Muscle of leg (tissue), 11 donors: ENCODE measurements around the gene PTRH1. TPM values are rescaled to one million over a fixed set of nuclear protein-coding genes. Genes with fewer than 3 reads are reported as not detected.

Experiments
- DNase-seq: peaks from one replicate; pipeline ENCODE4 v3.0.0; 2013
- H3K27ac ChIP-seq: one replicate; pipeline ENCODE4 v1.5.1; 2013; ENCODE audit warnings: mild to moderate bottlenecking, low read length, control low read depth
- H3K27me3 ChIP-seq: one replicate; pipeline ENCODE4 v1.6.1; 2013; ENCODE audit warnings: low read length; ENCODE audit not compliant: control insufficient read depth, insufficient read depth
- H3K36me3 ChIP-seq: one replicate; pipeline ENCODE4 v1.6.1; 2013; ENCODE audit warnings: low read length; ENCODE audit not compliant: control insufficient read depth, insufficient read depth
- H3K4me1 ChIP-seq: one replicate; pipeline ENCODE4 v1.6.1; 2013; ENCODE audit warnings: low read length; ENCODE audit not compliant: control insufficient read depth, insufficient read depth
- H3K4me3 ChIP-seq: one replicate; pipeline ENCODE4 v1.5.1; 2013; ENCODE audit warnings: low read length, control low read depth
- H3K9me3 ChIP-seq: replicated peaks from 2 replicates; pipeline ENCODE4 v1.6.1; 2013; ENCODE audit warnings: low read depth, low read length; ENCODE audit not compliant: control insufficient read depth
- WGBS: methylation state at CpG from one replicate; pipeline ENCODE4 v1.1.5; 2013; ENCODE audit warnings: missing lambda C conversion rate; ENCODE audit not compliant: insufficient coverage; 5-methylcytosine and 5-hydroxymethylcytosine counted together
- polyA plus RNA-seq, 8 donors: library from polyadenylated mRNA; unstranded; fragments of 120-200 nt; gene quantifications; one replicate each; pipeline versions ENCODE4 v1.2.1 to v1.2.3, GENCODE V29; 2013; ENCODE audit warnings: inconsistent platforms in 1 of 8, low replicate concordance in 1 of 8; ENCODE audit not compliant: insufficient read length in 8 of 8, insufficient read depth in 1 of 8
- total RNA-seq: library from RNA; stranded (reverse); fragments of 120-200 nt; gene quantifications from one replicate; pipeline ENCODE4 v1.2.4, GENCODE V29; 2013

PTRH1 gene
- total and polyA plus RNA-seq, 9 donors, result 7.5 to 11.1 (median 9.4) TPM

GRCh38 chr9:127667127-127667844 is 48.2 kb downstream of the PTRH1 start:
- peaks cover 69% of the 10 kb centered on the region for H3K36me3 ChIP-seq
- H3K9me3 ChIP-seq, result no peaks in the 10 kb centered on the region
- WGBS, result 27% methylated on average over 2 of the region's 3 CpGs
- H3K27ac ChIP-seq, result peak overlapping the region; percentile 14
- DNase-seq, result peak; percentile 47
- no peak overlapping the region for H3K4me3 ChIP-seq
- H3K4me1 ChIP-seq, result peaks cover 13% of the 10 kb centered on the region
- no peaks in the 10 kb centered on the region for H3K27me3 ChIP-seq

- Histone ChIP-seq H3K4me3 (no peak overlapping the region), H3K9me3 (no peaks in the 10 kb centered on the region), H3K27ac (no peak overlapping the region), H3K4me1 (peaks cover 18% of the 10 kb centered on the region), H3K36me3 (peaks cover 52% of the 10 kb centered on the region), H3K27me3 (no peaks in the 10 kb centered on the region)
- 16% methylated on average over 6 of the region's 10 CpGs for WGBS
- DNase-seq, result peak; percentile 67
These were observed 50.6 kb downstream of the PTRH1 start for GRCh38 chr9:127664678-127665507.

DNA sequence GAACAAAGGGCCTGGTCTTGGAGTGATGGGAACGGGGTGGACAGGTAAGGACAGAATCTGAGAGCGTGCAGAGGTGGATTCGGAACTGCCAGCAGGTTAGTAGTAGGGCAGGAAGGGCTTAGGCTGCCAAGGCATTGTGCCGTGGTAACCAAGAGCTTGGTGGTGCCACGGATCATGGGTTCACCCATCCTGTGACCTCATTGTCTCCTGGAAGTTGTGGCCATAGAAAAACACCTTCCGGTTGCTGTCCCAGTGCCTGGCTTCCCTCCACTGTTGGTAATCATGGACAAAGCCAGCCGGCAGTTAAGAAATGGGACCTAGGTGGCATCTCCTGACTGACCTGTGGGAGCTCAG is 51.2 kb downstream of the PTRH1 start:
- 88% methylated on average over 7 of the region's 7 CpGs for WGBS
- Histone ChIP-seq H3K9me3 (no peaks in the 10 kb centered on the region), H3K27me3 (no peaks in the 10 kb centered on the region), H3K27ac (no peak overlapping the region), H3K4me1 (peaks cover 18% of the 10 kb centered on the region), H3K4me3 (no peak overlapping the region), H3K36me3 (peaks cover 49% of the 10 kb centered on the region)
- no peak for DNase-seq

Other genes with a start within 250 kb of the PTRH1 start
- gene STXBP1, start 103.4 kb downstream of the PTRH1 start, total RNA-seq, result 5.3 TPM
- 10 to 100 TPM; 11.9 to 19.5 (median 13.4) TPM for gene STXBP1, start 103.4 kb downstream of the PTRH1 start, polyA plus RNA-seq
- not detected for gene CFAP157, start 8.7 kb downstream of the PTRH1 start, total RNA-seq
- 1 to 10 TPM in 6 of 8 donors, under 1 TPM in 2; 0.84 to 2.4 (median 1.3) TPM for gene CFAP157, start 8.7 kb downstream of the PTRH1 start, polyA plus RNA-seq
- not detected for gene TTC16, start 416 bp upstream of the PTRH1 start, total RNA-seq
- gene TTC16, start 416 bp upstream of the PTRH1 start, polyA plus RNA-seq, result under 1 TPM in 5 of 8 donors, not detected in 3; 0.02 to 0.08 (median 0.07) TPM
- gene TOR2A, start 19.6 kb upstream of the PTRH1 start, total RNA-seq, result 3.7 TPM
- gene TOR2A, start 19.6 kb upstream of the PTRH1 start, polyA plus RNA-seq, result 10 to 100 TPM in 2 of 8 donors, 1 to 10 TPM in 6; 8.7 to 10.0 (median 9.2) TPM
- 12.4 TPM for gene SH2D3C, start 63.0 kb upstream of the PTRH1 start, total RNA-seq
- gene SH2D3C, start 63.0 kb upstream of the PTRH1 start, polyA plus RNA-seq, result 10 to 100 TPM; 17.2 to 22.5 (median 20.2) TPM
- 28.4 TPM for gene CDK9, start 70.4 kb upstream of the PTRH1 start, total RNA-seq
- gene CDK9, start 70.4 kb upstream of the PTRH1 start, polyA plus RNA-seq, result 10 to 100 TPM; 41.3 to 60.5 (median 51.9) TPM
- gene FPGS, start 87.2 kb upstream of the PTRH1 start, total RNA-seq, result 34.7 TPM
- 10 to 100 TPM; 38.6 to 52.4 (median 45.1) TPM for gene FPGS, start 87.2 kb upstream of the PTRH1 start, polyA plus RNA-seq
- 9.3 TPM for gene ENG, start 139.0 kb upstream of the PTRH1 start, total RNA-seq
- gene ENG, start 139.0 kb upstream of the PTRH1 start, polyA plus RNA-seq, result 10 to 100 TPM; 53.3 to 77.3 (median 61.4) TPM
- 921 TPM for gene AK1, start 162.0 kb upstream of the PTRH1 start, total RNA-seq
- gene AK1, start 162.0 kb upstream of the PTRH1 start, polyA plus RNA-seq, result 1,000 to 10,000 TPM in 5 of 8 donors, 100 to 1,000 TPM in 3; 579 to 1,396 (median 1,101) TPM
- gene ST6GALNAC6, start 183.9 kb upstream of the PTRH1 start, total RNA-seq, result 44.9 TPM
- gene ST6GALNAC6, start 183.9 kb upstream of the PTRH1 start, polyA plus RNA-seq, result 10 to 100 TPM; 35.9 to 60.6 (median 49.0) TPM
- 21.0 TPM for gene ST6GALNAC4, start 201.4 kb upstream of the PTRH1 start, total RNA-seq
- 10 to 100 TPM; 23.2 to 41.0 (median 31.2) TPM for gene ST6GALNAC4, start 201.4 kb upstream of the PTRH1 start, polyA plus RNA-seq
- gene PIP5KL1, start 215.1 kb upstream of the PTRH1 start, total RNA-seq, result 0.49 TPM
- gene PIP5KL1, start 215.1 kb upstream of the PTRH1 start, polyA plus RNA-seq, result 1 to 10 TPM in 7 of 8 donors, under 1 TPM in 1; 0.42 to 3.5 (median 2.3) TPM
- gene DPM2, start 222.2 kb upstream of the PTRH1 start, total RNA-seq, result 16.7 TPM
- gene DPM2, start 222.2 kb upstream of the PTRH1 start, polyA plus RNA-seq, result 10 to 100 TPM; 20.0 to 26.8 (median 23.6) TPM